GM19025 (cell line): ENCODE results near the gene PDGFRB.

Source experiments
- ATAC-seq: cut with Tn5 transposase; IDR thresholded peaks from one replicate; pipeline ENCODE4 v1.9.1; 2021; ENCODE audit warnings: mild to moderate bottlenecking, low read depth, moderate library complexity; ENCODE audit not compliant: unreplicated experiment

PDGFRB gene

DNA sequence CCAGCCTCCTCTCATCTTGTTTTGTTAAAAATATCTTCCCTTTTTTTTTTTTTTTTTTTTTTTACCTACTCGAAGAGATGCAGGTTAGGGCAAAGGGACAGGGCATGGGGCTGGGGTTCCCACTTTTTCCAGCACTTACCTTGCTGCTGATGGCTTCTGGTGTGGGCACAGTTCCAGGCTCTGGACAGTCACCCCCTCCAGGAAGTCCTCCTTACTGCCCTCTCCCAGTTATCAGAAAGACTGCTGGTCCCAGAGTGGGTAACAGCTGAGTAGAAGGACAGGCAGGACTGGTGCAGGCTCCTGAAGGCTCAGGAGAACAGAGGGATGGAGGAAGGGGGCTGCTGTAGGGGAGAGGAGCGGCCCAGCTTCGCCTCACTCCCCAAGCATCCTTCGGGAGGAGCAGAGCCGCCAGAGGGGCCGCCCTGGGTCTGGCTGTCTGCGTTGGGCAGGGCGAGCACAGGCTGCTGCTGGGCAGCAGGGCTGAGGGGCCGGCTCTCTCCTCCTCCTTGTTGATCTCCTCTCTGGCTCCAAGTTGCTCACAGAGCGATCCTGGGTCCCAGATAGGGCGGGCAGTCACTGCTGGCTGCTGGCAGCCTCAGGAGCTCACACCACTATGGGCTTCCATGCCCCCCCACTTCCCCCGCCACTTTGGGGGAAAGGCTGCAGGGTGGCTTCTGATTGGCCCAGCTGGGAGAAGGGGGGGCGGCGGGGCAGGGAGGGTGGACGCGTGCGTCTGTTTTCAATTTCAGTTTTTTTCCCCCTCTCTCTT, at the start of gene PDGFRB:
Gene PDGFRB (minus strand): TSS at position 588 of the 769 bp plus-strand sequence. CDS start 18,798 bp downstream, outside the sequence.
- peak; percentile 42 for ATAC-seq

GRCh38 chr5:150204590-150204960, 48.9 kb upstream of the PDGFRB start:
- no peak for ATAC-seq

- ATAC-seq, result no peak
Measured at GRCh38 chr5:150203832-150204589, 48.4 kb upstream of the PDGFRB start.

DNA sequence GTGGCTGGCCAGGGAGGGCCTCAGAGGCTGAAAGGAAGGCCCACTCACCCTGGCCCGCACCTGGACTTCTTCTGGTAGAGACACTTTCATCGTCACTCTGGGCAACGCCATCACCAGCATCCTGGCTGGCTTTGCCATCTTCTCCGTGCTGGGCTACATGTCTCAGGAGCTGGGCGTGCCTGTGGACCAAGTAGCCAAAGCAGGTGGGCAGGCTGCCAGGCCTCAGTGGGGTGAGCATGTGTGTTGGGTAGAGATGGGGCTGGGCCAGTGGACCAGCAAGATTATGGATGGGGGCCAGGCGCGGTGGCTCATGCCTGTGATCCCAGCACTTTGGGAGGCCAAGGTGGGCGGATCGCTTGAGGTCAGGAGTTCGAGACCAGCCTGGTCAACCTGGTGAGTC, 46.9 kb upstream of the PDGFRB start:
- no peak for ATAC-seq

DNA sequence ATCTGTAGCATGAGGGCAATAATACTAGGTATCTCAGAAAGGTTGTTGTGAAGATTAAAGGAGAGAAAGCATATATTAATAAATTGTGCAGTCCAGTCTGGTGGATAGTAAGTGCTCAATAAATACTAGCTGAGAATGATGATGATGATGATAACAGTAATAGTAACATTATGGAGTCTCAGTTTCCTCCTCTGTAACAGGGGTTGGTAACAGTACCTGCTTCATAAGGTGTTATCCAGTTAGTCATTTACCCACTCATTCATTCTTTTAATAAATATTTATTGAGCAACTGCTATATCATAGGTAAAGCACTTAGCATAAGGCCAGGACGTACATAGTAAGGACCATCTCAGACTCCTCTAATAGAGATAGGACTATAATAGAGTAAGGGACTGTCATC, 41.8 kb upstream of the PDGFRB start:
- ATAC-seq, result no peak

DNA sequence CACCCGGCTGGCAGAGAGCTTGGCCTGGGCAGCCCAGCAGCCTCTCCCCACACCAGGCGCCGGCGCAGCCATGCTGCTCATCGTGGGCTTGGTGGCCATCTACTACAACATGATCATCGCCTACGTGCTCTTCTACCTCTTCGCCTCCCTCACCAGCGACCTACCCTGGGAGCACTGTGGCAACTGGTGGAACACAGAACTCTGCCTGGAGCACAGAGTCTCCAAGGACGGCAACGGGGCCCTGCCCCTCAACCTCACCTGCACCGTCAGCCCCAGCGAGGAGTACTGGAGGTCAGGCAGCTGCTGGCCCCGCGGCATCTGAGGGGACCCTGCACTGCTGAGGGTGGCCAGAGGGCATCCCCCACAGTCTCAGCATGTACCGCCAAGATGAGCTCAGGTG, 41.3 kb upstream of the PDGFRB start:
- no peak for ATAC-seq

- ATAC-seq, result no peak
Measured at GRCh38 chr5:150196514-150196913, 40.9 kb upstream of the PDGFRB start.

GRCh38 chr5:150195736-150196485, 40.3 kb upstream of the PDGFRB start:
- ATAC-seq, result no peak

DNA sequence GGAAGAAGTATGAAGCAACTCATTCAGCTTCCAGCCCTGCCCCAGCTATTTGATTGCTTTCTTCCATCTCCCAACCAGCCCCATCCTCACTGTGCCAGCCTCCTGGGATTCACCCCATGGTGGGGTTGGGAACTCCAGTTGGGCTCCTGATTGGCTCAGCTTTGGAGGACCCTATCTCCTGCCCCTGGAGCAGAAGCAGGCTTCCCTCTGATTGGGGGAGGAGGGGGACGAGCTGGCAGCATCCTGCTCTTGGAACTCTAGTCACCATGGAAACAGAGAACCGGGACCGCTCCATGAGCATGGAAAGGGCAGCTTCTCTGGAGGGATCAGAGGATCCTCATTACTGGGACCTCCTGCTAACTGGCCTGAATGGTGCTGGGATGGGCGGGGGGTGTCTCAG, 36.8 kb upstream of the PDGFRB start:
- ATAC-seq, result no peak

DNA sequence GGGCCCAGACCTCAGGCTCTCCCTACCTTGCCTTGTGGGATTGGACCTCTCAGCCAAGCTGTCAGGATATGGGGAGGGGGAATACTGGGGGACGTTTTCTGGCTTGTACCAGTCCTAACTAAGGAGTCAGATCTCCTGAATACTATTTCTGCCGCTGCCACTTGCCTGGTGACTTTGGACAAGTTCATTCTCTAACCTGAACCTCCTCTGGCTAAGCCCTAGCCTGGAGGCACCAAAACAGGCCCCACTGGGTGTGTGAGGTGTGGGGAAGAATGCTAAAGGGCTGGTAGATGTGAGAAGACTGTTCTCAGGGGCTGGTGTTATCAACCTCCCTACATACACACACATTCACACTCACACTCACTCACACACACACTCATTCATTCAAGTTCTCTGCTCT, 35.3 kb upstream of the PDGFRB start:
- ATAC-seq, result no peak

DNA sequence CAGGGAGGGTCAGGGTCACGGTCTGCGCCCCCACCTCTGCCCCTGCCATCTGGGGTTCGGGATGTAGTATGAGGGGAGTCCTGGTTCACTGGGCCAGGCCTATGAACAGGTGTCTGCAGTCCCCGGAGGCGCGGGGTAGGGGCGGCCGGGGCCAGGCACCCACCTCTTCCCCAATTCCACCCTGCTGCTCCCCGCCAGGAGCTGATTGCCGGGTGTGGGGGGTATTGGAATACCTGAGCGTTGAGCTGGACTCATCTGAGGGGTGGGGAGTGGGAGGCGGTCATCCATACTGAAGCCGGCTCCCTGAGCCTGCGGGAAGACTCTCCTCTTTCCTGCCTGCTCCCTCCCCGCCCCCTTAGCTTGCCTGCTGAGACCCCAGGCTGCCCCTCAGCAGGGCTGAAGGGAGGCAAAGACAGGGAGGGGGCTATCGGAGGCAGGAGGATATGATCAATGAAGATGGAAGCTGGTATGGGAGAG, 34.9 kb upstream of the PDGFRB start:
- no peak for ATAC-seq

GRCh38 chr5:150189728-150190502, 34.3 kb upstream of the PDGFRB start, which contains the start of gene SLC6A7:
TSS of gene SLC6A7 (plus strand) at chr5:150190062. CDS start at chr5:150190328, 266 bp downstream.
- ATAC-seq, result no peak

GRCh38 chr5:150189326-150189725, 33.7 kb upstream of the PDGFRB start:
- ATAC-seq, result no peak

GRCh38 chr5:150188146-150188842, 32.6 kb upstream of the PDGFRB start:
- ATAC-seq, result no peak

- ATAC-seq, result no peak
Measured at GRCh38 chr5:150186897-150187296, 31.3 kb upstream of the PDGFRB start.

- ATAC-seq, result no peak
Measured at GRCh38 chr5:150186137-150186536, 30.5 kb upstream of the PDGFRB start.

DNA sequence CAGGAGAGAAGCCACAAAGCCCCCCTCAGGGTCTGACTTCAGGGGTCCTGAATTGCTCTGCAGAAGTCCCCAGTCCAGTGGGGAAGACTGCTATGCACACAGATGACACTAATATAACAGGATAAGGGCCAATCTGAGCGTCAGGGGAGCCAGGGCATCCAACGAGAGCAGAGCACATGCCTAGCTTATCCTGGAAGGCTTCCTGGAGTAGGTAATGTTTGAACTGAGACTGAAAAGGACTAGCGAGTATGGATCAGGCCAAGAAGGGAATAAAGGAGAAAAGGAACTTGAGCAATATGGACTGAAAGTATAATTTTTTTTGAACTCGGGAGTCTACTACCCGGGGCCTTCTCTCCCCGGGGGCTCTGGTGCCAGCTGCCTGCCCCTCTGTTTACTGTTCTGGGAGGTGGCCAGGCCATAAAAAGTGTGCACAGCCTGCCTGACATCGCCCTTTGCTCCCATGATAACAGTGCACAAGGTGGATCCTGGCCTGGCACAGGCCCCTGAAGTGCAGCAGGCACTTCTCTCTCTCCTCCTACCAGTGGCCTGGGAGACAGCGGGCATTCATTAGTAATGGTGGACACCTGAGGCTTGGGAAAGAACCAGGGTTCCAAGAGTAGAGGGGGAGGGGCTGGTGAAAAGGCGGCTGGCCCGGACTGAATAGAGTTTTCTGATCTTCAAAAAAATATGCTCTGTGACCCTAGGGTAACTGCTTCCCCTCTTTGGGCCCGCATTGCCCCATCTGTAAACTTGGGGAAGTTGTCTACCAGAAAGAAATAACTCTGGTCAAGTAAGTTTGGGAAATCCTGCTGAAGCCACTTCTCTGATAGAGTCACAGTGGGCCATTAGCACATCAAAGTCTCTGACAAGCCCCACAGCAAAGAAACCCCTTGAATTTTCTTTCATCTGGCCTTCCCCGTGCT, 29.6 kb upstream of the PDGFRB start:
- no peak for ATAC-seq

- no peak for ATAC-seq
Measured at GRCh38 chr5:150184006-150184405, 28.4 kb upstream of the PDGFRB start.

DNA sequence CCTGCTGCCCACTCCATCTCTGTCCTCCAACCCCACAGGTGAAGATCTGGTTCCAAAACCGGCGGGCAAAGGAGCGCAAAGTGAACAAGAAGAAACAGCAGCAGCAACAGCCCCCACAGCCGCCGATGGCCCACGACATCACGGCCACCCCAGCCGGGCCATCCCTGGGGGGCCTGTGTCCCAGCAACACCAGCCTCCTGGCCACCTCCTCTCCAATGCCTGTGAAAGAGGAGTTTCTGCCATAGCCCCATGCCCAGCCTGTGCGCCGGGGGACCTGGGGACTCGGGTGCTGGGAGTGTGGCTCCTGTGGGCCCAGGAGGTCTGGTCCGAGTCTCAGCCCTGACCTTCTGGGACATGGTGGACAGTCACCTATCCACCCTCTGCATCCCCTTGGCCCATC, 27.8 kb upstream of the PDGFRB start:
- no peak for ATAC-seq
